SK-N-SH (cell line): ENCODE measurements around the gene SLC35A2.

Experiments used
- CHD2 ChIP-seq: fragments of 150-350 bp; IDR thresholded peaks from 2 replicates; pipeline ENCODE4 v1.6.1; 2018; ENCODE audit warnings: low read length; ENCODE audit not compliant: partially characterized antibody
- CTCF ChIP-seq: fragments of 200-600 bp; sonication (generic); IDR thresholded peaks from 2 replicates; pipeline ENCODE4 v1.6.1; 2017; ENCODE audit warnings: antibody characterized with exemption, mild to moderate bottlenecking, moderate library complexity
- EP300 ChIP-seq, 2 experiments: IDR thresholded peaks; 2 replicates each; pipeline versions ENCODE4 v1.4.0 to v1.6.1; 2012; ENCODE audit warnings: borderline replicate concordance in 1 of 2, low read depth in 1 of 2, low read length in 1 of 2
- EZH2phosphoT487 ChIP-seq: fragments of 200-600 bp; sonication (generic); IDR thresholded peaks from 2 replicates; pipeline ENCODE4 v1.6.1; 2017; ENCODE audit warnings: low read depth, mixed run types, mild to moderate bottlenecking, antibody characterized with exemption, moderate library complexity, borderline replicate concordance
- POLR2AphosphoS5 ChIP-seq: IDR thresholded peaks from 2 replicates; pipeline ENCODE4 v1.6.1; 2012; ENCODE audit warnings: low read depth, low read length
- RAD21 ChIP-seq: IDR thresholded peaks from 2 replicates; pipeline ENCODE4 v1.6.1; 2012; ENCODE audit warnings: mild to moderate bottlenecking, low read length
- TF ChIP-seq, protein P1 (sequence below): fragments of 150-350 bp; IDR thresholded peaks from 2 replicates; pipeline ENCODE4 v1.6.1; 2017; ENCODE audit warnings: antibody characterized with exemption, low read length, low read depth, borderline replicate concordance

DNA sequence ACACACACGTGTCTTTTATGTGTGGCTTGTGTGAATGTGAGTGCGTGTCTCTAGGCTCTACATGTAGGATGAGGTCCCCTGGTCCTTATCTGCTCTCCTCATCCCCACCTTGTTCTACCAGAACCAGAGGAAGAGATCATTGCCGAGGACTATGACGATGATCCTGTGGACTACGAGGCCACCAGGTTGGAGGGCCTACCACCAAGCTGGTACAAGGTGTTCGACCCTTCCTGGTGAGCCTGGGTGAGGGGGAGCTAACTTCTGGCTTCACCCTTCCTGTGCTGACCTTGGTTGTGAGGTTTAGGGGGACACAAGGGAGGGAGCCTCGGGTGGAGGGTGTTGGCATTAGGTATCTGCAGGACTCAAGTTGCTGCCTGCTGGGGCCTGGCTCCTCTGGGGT is 10.4 kb downstream of the SLC35A2 start:
- TF ChIP-seq EP300 (IDR thresholded peaks at IDR 0.05; ENCODE audit: borderline replicate concordance in 1 of 2, low read depth in 1 of 2, low read length in 1 of 2) = no peak
- no peak for TF ChIP-seq EZH2phosphoT487
- TF ChIP-seq CTCF = no peak
- TF ChIP-seq POLR2AphosphoS5 = no peak
- TF ChIP-seq CHD2 = no peak
- no peak for TF ChIP-seq RAD21
- TF ChIP-seq, protein P1, sequence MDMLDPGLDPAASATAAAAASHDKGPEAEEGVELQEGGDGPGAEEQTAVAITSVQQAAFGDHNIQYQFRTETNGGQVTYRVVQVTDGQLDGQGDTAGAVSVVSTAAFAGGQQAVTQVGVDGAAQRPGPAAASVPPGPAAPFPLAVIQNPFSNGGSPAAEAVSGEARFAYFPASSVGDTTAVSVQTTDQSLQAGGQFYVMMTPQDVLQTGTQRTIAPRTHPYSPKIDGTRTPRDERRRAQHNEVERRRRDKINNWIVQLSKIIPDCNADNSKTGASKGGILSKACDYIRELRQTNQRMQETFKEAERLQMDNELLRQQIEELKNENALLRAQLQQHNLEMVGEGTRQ = no peak
